Mesenteric fat pad (tissue), 1 donor: ENCODE results near the gene TNFAIP2. TPM values are rescaled to one million over a fixed set of nuclear protein-coding genes. Genes with fewer than 3 reads are reported as not detected.

ENCODE experiments used
- DNase-seq: peaks from one replicate; pipeline ENCODE4 v3.0.0-alpha.2; 2020; ENCODE audit warnings: low spot score
- total RNA-seq: library from RNA; stranded (reverse); fragmentation: NEBNext Ultra II Directional; extraction: Animal tissue kit (Norgen Biotek cat#: 25700); gene quantifications from one replicate; pipeline ENCODE4 v1.2.1, GENCODE V29; 2021
- donor health status: DM: yes; HTN: yes; CAD: no.

The TNFAIP2 gene
- total RNA-seq, 1 donor from 2014 or later: 211 TPM

- DNase-seq: peak; percentile 96
Measured at GRCh38 chr14:103121846-103122584, 1.2 kb upstream of the TNFAIP2 start.

DNA sequence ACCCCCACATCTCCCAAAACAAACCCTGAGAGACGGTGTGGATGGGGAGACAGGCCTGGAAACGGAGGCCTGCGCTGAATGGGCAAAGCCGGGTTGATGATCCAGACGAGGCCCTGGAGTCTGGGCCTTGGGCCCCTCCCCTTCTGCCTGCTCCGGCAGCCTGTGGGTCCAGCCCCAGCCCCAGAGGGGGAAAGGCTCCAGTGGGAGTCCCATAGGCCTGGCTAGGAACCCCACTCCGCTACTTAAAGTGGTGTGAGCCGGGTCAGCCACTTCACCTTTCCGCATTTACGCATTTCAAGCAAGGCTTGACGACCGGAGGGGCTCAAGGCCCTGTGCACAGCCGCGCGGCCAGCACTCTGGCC lies 695 bp upstream of the TNFAIP2 start:
- no peak for DNase-seq

GRCh38 chr14:103123634-103124500 lies 606 bp downstream of the TNFAIP2 start:
- DNase-seq: no peak

- no peak for DNase-seq
Measured at GRCh38 chr14:103124501-103125001, 1.3 kb downstream of the TNFAIP2 start.

DNA sequence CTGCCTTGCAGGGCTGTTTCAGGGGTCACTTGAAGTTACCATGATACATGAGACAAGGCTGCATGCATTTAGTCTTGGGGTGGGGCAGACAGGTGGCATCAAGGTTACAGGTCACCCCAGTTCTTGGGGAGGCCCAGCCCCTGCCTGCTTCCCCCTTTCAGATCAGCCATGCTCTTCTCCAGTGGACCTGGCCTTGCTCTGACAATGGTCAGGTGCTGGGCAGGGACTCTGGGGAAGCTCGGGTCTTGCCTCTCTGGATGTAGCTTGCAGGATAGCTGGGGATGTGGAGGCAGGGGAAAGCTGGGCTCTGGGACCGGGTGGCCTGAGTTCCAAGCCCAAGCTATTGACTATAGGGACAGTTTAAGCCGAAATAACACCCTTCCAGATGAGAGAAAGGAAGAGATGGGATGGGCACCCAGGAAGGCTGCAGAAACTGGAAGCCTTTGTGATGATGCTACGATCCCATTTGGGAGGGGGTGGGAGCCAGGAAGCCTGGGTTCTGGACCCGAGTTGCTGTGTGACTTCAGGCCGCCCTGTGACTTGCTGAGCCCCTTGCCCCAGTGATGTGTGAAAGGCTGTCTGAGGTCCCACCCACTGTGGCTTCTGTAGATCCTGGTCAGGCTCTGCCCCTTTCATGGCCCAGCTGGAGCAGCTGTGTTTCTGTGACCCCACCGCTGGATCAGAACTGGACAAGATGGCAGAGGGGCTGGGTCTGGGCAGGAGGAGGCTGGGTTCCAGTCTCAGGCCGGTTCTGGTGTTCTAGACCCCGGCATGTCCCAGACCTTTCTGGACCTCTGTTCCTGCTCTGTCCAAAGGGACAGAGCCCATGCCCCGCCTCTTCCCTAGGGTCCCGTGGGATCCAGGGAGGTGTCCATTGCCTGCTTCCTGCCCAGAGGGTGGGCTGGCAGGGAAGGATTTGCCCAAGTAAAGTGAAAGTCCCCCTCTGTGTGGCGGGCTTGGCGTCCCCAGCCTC lies 2.1 kb downstream of the TNFAIP2 start:
- DNase-seq: no peak

DNA sequence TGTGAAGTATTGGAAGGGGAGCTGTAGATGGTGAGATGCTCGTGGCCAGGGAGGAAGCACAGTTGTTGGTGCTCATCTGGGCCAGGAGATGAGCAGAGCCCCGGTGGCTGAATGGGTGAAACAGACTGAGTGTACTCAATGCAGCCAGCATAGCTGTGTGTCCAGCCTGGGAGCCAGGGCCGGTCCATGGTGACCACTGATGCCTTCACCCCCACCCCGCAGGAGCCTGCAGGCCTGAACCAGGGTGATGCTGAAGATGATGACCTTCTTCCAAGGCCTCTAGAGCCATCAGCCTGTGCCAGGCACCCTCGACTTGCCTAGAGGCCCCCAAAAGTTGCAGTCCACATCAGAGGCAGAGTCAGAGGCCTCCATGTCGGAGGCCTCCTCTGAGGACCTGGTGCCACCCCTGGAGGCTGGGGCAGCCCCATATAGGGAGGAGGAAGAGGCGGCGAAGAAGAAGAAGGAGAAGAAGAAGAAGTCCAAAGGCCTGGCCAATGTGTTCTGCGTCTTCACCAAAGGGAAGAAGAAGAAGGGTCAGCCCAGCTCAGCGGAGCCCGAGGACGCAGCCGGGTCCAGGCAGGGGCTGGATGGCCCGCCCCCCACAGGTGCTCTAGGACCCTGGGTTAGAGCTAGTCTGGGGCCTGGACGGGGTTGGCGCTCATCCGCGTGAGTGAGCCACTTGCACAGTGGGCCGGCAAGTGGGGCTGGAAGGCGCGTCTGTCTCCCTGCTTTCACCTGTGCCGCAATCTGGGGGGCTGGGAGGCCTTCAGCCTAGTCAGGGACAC lies 3.0 kb downstream of the TNFAIP2 start:
- DNase-seq: no peak

GRCh38 chr14:103126873-103127304 lies 3.6 kb downstream of the TNFAIP2 start:
- no peak for DNase-seq

GRCh38 chr14:103127356-103127755 lies 4.1 kb downstream of the TNFAIP2 start:
- DNase-seq: no peak

DNA sequence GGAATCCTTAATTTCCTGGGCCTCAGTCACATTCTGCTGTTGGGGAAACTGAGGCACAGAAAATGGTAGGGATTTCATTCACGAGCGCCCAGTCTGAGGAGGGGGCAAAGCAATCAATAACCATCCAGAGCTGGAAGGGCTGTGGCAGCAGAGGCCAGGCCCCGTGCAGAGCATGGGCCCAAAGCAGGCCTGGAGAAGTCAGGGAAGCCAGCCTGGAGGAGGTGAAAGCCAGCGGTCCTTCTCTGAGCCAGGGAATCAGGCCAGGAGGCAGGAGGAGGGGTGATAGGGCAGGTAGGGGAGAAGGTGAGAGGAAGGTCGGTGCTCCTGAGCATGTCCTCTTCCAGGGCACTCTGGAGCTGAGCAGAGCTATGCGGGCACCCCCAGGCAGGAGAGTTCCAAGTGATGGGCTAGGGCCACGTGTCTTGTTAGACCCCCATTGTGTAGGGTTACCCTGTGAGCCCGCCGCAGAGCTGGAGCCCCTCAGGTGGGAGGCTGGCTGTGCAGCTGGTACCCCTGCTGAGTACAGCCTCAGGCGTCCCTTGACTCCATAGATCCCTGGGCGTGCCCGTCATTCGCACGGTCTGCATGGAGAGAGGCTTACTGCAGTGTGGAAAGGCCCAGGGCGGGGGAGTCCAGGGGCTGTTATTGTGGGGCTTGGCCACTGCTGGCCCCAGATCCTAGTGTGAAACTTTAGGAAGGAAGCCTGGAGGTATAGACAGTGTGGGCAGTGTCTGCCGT lies 4.8 kb downstream of the TNFAIP2 start:
- no peak for DNase-seq

DNA sequence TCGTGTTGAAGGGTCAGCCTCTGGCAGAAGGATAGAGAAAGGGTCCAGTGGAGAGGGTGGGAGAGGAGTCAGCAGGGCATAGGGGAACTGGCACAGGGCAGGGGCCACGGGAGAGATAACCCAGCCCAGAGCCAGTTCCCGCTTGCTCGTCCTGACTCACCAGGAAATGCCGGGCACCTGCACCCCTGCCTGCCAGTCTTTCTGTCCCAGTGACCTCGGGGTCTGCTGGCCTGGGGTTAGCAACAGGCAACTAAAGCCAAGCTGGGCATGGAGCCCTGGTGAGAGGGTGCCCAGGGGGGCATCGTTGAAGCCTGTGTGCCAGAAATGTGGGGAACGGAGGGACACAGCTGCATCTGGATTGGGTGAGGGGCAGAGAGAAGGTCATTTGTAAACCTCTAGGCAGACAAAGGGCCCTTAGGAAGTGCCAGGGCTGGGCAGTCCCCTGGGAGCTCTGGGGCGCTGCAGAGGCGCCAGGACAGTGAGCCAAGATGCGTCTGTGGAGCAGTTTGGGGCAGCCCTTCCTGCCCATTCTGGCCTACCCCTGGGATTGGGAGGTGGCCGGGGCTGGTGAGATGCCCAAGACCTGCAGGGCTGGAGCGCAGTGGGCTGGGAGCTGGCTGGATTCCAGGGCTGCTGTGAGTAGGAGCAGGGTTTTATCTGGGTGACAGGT lies 5.5 kb downstream of the TNFAIP2 start:
- no peak for DNase-seq

DNA sequence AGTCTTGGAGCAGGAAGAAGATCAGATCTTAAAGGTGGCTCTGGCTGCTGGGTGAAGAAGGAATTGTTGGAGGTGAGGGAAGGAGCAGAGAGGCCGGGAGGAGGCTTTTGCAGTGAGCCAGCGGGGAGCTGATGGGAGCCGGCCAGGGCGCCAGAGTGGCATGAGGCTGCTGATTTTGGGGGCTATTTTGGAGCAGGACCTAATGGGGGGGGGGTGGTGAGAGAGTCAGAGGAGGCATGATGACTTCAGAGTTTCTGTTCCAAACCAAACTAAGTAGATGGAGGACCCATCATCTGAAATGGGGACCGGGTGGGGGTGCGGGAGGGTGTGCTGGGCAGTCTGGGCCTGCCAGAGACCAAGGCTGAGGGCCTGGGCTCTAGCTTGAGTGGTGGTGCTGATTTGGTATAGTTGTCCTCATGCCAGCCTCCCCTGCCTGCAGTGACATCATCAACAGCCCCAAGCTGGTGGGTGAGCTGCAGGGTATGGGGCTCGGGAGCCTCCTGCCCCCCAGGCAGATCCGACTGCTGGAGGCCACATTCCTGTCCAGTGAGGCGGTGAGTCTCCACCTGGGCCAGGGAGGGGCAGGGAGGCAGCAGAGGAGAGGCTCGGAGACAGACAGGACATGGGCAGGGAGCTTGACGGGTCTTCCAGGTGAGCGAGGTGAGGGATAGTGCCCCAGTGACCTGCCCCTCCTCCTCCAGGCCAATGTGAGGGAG lies 6.2 kb downstream of the TNFAIP2 start:
- no peak for DNase-seq

DNA sequence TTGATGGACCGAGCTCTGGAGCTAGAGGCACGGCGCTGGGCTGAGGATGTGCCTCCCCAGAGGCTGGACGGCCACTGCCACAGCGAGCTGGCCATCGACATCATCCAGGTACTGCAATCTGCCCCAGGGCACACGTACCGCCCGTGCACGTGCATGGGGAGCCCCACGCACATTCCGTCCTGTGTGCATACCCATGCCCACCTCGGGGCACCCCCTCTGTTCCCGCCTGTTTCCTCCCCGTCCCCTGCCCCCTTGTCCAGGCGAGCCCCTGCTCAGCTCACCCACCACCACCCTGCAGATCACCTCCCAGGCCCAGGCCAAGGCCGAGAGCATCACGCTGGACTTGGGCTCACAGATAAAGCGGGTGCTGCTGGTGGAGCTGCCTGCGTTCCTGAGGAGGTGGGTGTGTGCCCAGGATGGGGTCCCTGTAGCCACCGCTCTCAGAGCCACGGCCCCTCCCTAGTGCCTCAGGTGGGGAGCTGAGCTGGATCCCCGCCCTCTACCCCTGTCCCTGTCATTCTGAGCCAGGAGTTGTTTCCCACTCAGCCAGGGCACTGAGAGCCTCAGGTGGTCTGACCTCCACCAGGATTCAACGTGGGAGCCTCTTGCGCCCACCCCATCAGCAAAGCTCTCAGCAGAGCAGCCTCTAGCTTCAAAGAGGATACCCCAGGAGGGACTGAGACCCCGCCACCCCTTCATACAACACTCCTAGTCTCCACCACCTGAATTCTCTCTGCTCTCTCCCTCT lies 6.9 kb downstream of the TNFAIP2 start:
- no peak for DNase-seq

DNA sequence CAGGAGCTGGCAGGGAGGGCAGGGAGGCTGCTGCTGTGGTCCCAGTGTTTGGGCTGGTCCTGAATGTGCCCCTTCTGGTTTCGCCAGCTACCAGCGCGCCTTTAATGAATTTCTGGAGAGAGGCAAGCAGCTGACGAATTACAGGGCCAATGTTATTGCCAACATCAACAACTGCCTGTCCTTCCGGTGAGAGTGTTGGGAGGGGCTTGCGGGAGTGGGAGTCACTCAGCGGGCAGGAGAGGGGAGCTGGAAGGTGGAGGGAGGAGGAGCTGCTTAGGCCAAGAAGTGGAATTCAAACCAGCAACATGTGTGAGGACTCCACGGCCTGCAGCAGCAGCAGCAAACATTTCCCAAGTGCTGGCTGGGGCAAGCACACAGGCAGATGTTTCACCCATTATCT lies 7.7 kb downstream of the TNFAIP2 start:
- DNase-seq: no peak

- DNase-seq: no peak
Measured at GRCh38 chr14:103131580-103131979, 8.3 kb downstream of the TNFAIP2 start.

DNA sequence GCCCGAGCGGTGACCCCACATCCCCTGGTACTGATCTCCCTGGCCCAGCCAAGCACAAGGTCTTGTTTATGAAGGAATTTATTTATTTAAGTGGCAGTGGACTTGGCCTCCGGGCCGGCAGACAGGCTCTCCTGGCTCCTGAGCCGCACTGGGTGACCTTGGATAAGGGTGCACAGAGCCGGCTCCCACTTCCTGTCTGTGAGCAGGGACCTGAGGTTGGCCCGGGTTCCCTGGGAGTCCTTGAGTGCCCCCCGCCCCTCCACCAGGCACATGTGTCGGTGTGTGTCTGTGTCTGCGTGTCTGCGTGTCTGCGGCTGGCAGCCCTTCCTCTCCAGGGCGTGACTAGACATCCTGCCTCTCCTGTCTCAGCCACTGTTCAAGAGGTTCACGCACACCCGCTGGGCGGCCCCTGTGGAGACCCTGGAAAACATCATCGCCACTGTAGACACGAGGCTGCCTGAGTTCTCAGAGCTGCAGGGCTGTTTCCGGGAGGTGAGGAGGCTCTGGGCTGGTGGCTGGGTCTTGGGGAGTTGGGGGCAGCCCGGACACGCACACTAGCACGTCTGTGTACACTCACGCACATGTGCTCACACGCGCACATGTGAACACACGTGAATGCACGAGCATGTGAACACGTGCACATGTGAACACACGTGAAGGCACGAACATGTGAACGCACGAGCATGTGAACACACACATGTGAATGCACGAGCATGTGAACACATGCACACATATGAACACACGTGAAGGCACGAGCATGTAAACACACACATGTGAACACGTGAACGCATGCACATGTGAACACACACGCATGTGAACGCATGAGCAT lies 9.3 kb downstream of the TNFAIP2 start:
- DNase-seq: no peak

GRCh38 chr14:103133210-103134140 lies 10.2 kb downstream of the TNFAIP2 start:
- DNase-seq: no peak
